Urothelium cell line (cell line): Measurements from ENCODE around the gene RAB40A.
A peak's percentile ranks its signal among the peaks of the same experiment; 100 is the strongest.
"Not testable (repeated sequence)": the region's sequence is repeated elsewhere in the genome, so short reads cannot be mapped to it uniquely, and the experiment has no call there.

Source experiments
- DNase-seq: peaks from one replicate; pipeline ENCODE4 v3.0.0; 2011; ENCODE audit warnings: low spot score, mixed read lengths
- FAIRE-seq: peaks from 2 replicates; lab custom pipeline; 2011; peaks lifted over from hg19 to GRCh38; lab: Jason Lieb, UNC

RAB40A gene

GRCh38 chrX:103464774-103465117, 54.5 kb downstream of the RAB40A start:
- DNase-seq (peak; percentile 18), FAIRE-seq (no peak)

GRCh38 chrX:103464072-103464773, 55.1 kb downstream of the RAB40A start:
- peak; percentile 13 for DNase-seq
- FAIRE-seq: no peak

- DNase-seq: no peak
- FAIRE-seq: no peak
Observed at GRCh38 chrX:103461156-103461555, 58.1 kb downstream of the RAB40A start.

GRCh38 chrX:103460001-103460755, 59.1 kb downstream of the RAB40A start:
- FAIRE-seq: not testable (repeated sequence)

GRCh38 chrX:103453655-103454054, 65.6 kb downstream of the RAB40A start:
- DNase-seq (no peak), FAIRE-seq (no peak)

More at GRCh38 chrX:103460001-103460755, 59.1 kb downstream of the RAB40A start:
- not testable (repeated sequence) for DNase-seq
